Measurements from ENCODE around the gene KCNG4. TPM values are rescaled to one million over a fixed set of nuclear protein-coding genes. Genes with fewer than 3 reads are reported as not detected.

The KCNG4 gene
- polyA plus RNA-seq, 1 donor from 2014 or later, result not detected

- Histone ChIP-seq H3K9me3 (ENCODE audit: low read length) (no peaks in the 10 kb centered on the region), H3K27ac (ENCODE audit: low read length) (no peak overlapping the region), H3F3A (ENCODE audit: insufficient read depth, low read length, poor library complexity, severe bottlenecking) (no peaks in the 10 kb centered on the region), H3K4me3 (ENCODE audit: low read length) (no peak overlapping the region), H4K20me1 (ENCODE audit: insufficient read depth) (no peaks in the 10 kb centered on the region), H3K9ac (ENCODE audit: low read length) (no peak overlapping the region), H3K4me2 (ENCODE audit: low read length) (no peak overlapping the region), H2AFZ (ENCODE audit: low read depth, low read length) (no peak overlapping the region), H3K79me2 (replicated peaks; ENCODE audit: insufficient read depth, low read length) (no peaks in the 10 kb centered on the region), H3K27me3 (ENCODE audit: insufficient read depth, low read depth, low read length) (no peaks in the 10 kb centered on the region), H3K9me2 (ENCODE audit: insufficient read depth, low read length) (no peaks in the 10 kb centered on the region), H3K36me3 (ENCODE audit: insufficient read depth, low read length) (no peaks in the 10 kb centered on the region)
- no peak for TF ChIP-seq EP300 (conservative IDR thresholded peaks at IDR 0.05; ENCODE audit: poor library complexity, severe bottlenecking)
- TF ChIP-seq, protein P1, sequence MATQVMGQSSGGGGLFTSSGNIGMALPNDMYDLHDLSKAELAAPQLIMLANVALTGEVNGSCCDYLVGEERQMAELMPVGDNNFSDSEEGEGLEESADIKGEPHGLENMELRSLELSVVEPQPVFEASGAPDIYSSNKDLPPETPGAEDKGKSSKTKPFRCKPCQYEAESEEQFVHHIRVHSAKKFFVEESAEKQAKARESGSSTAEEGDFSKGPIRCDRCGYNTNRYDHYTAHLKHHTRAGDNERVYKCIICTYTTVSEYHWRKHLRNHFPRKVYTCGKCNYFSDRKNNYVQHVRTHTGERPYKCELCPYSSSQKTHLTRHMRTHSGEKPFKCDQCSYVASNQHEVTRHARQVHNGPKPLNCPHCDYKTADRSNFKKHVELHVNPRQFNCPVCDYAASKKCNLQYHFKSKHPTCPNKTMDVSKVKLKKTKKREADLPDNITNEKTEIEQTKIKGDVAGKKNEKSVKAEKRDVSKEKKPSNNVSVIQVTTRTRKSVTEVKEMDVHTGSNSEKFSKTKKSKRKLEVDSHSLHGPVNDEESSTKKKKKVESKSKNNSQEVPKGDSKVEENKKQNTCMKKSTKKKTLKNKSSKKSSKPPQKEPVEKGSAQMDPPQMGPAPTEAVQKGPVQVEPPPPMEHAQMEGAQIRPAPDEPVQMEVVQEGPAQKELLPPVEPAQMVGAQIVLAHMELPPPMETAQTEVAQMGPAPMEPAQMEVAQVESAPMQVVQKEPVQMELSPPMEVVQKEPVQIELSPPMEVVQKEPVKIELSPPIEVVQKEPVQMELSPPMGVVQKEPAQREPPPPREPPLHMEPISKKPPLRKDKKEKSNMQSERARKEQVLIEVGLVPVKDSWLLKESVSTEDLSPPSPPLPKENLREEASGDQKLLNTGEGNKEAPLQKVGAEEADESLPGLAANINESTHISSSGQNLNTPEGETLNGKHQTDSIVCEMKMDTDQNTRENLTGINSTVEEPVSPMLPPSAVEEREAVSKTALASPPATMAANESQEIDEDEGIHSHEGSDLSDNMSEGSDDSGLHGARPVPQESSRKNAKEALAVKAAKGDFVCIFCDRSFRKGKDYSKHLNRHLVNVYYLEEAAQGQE (IDR thresholded peaks at IDR 0.05; ENCODE audit: borderline replicate concordance), result no peak
- no peak for TF ChIP-seq SMC3 (conservative IDR thresholded peaks at IDR 0.05; ENCODE audit: poor library complexity)
- no peak for TF ChIP-seq EZH2 (IDR thresholded peaks at IDR 0.05; ENCODE audit: borderline replicate concordance, insufficient read depth, low read length, poor library complexity, severe bottlenecking)
Measured at GRCh38 chr16:84226026-84226425, 13.8 kb downstream of the KCNG4 start.

DNA sequence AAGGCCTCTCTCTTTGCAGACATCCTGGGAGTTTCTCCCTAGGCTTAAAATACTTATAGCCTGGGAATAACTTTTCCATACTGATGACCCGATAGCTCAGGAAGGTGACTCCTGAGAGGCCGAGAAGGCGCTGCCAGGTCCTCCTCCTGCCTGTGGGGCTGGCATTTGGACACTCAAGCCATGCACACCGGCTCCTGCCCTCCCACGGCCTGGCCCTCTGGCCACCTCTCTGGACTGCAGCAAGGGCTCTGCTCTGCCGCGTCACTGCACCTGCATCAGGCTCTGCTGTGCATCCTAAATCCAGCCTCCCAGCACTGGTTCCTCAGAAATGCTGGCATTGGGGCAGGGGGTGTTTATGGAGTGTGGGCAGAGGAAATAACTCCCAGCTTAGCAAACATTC is 14.2 kb downstream of the KCNG4 start:
- Histone ChIP-seq H3K4me2 (ENCODE audit: low read length) (no peak overlapping the region), H3K27me3 (ENCODE audit: insufficient read depth, low read depth, low read length) (no peaks in the 10 kb centered on the region), H4K20me1 (ENCODE audit: insufficient read depth) (no peaks in the 10 kb centered on the region), H3K36me3 (ENCODE audit: insufficient read depth, low read length) (no peaks in the 10 kb centered on the region), H3K27ac (ENCODE audit: low read length) (no peak overlapping the region), H3F3A (ENCODE audit: insufficient read depth, low read length, poor library complexity, severe bottlenecking) (no peaks in the 10 kb centered on the region), H2AFZ (ENCODE audit: low read depth, low read length) (no peak overlapping the region), H3K9ac (ENCODE audit: low read length) (no peak overlapping the region), H3K79me2 (replicated peaks; ENCODE audit: insufficient read depth, low read length) (no peaks in the 10 kb centered on the region), H3K9me3 (ENCODE audit: low read length) (no peaks in the 10 kb centered on the region), H3K9me2 (ENCODE audit: insufficient read depth, low read length) (no peaks in the 10 kb centered on the region), H3K4me3 (ENCODE audit: low read length) (no peak overlapping the region)
- TF ChIP-seq CTCF (IDR thresholded peaks at IDR 0.05; ENCODE audit: poor library complexity, severe bottlenecking), result no peak

GRCh38 chr16:84225126-84225525 is 14.7 kb downstream of the KCNG4 start:
- Histone ChIP-seq H4K20me1 (ENCODE audit: insufficient read depth) (no peaks in the 10 kb centered on the region), H3K9ac (ENCODE audit: low read length) (no peak overlapping the region), H3K9me3 (ENCODE audit: low read length) (no peaks in the 10 kb centered on the region), H3F3A (ENCODE audit: insufficient read depth, low read length, poor library complexity, severe bottlenecking) (no peaks in the 10 kb centered on the region), H3K4me2 (ENCODE audit: low read length) (no peak overlapping the region), H3K27me3 (ENCODE audit: insufficient read depth, low read depth, low read length) (no peaks in the 10 kb centered on the region), H3K79me2 (replicated peaks; ENCODE audit: insufficient read depth, low read length) (no peaks in the 10 kb centered on the region), H3K9me2 (ENCODE audit: insufficient read depth, low read length) (no peaks in the 10 kb centered on the region), H3K36me3 (ENCODE audit: insufficient read depth, low read length) (no peaks in the 10 kb centered on the region), H3K27ac (ENCODE audit: low read length) (no peak overlapping the region), H3K4me3 (ENCODE audit: low read length) (no peak overlapping the region), H2AFZ (ENCODE audit: low read depth, low read length) (no peak overlapping the region)
- no peak for TF ChIP-seq RAD21 (conservative IDR thresholded peaks at IDR 0.05)
- TF ChIP-seq MXI1 (conservative IDR thresholded peaks at IDR 0.05; ENCODE audit: poor library complexity, severe bottlenecking), result no peak
- TF ChIP-seq TAF1 (IDR thresholded peaks at IDR 0.05; ENCODE audit: low read depth), result no peak
- TF ChIP-seq, protein P1 (IDR thresholded peaks at IDR 0.05; ENCODE audit: borderline replicate concordance), result no peak
- TF ChIP-seq EZH2 (IDR thresholded peaks at IDR 0.05; ENCODE audit: borderline replicate concordance, insufficient read depth, low read length, poor library complexity, severe bottlenecking), result no peak
- no peak for TF ChIP-seq EP300 (conservative IDR thresholded peaks at IDR 0.05; ENCODE audit: poor library complexity, severe bottlenecking)
- TF ChIP-seq POLR2AphosphoS5 (IDR thresholded peaks at IDR 0.05), result no peak
- no peak for TF ChIP-seq CTCF (IDR thresholded peaks at IDR 0.05; ENCODE audit: poor library complexity, severe bottlenecking)
- TF ChIP-seq SMC3 (conservative IDR thresholded peaks at IDR 0.05; ENCODE audit: poor library complexity), result no peak

Measured in neural cell (in vitro differentiated cells).